Measurements from ENCODE around the gene RPS19. TPM values are rescaled to one million over a fixed set of nuclear protein-coding genes. Genes with fewer than 3 reads are reported as not detected.

RPS19 gene
- total and polyA plus RNA-seq, 4 donors: 275 to 655 (median 476) TPM

DNA sequence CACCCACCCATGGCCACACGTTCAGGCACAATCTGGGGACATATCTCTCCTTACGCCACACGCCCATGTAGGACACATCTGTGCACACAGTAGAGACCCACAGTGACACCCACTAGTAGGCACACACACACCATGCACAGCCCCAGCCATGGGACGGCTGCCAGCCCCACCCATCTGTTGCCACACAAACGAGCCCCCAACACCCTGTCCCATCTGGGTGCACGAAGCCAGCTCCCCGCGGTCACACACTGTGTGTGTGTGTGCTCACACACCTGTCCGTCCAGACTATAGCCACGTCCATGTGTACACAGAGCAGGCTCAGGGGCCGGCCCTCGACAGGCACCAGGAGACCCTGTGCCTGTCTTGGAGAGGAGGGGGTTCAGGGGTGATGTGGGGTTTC lies 57.6 kb downstream of the RPS19 start:
- H3K4me3 ChIP-seq (ENCODE audit: low read depth in 1 of 3, low read length in 3 of 3): no peak overlapping the region
- H3K4me1 ChIP-seq (ENCODE audit: control insufficient read depth in 4 of 4, insufficient read depth in 4 of 4, low read length in 3 of 4): peaks cover 0 to 3% (median 1%) of the 10 kb centered on the region in 4 donors
- DNase-seq (ENCODE audit: low spot score): no peak
- H3K9ac ChIP-seq (ENCODE audit: low read depth in 1 of 2, low read length in 2 of 2): no peak overlapping the region
- H3K27me3 ChIP-seq (ENCODE audit: control insufficient read depth in 4 of 4, insufficient read depth in 4 of 4, low read length in 3 of 4): peaks cover 4 to 18% (median 8%) of the 10 kb centered on the region in 4 donors
- no peaks in the 10 kb centered on the region for H3K36me3 ChIP-seq (ENCODE audit: control insufficient read depth in 4 of 4, insufficient read depth in 3 of 4, low read depth in 1 of 4, low read length in 3 of 4)
- 54% methylated on average over 12 of the region's 12 CpGs for WGBS
- no peak overlapping the region for H3K27ac ChIP-seq (ENCODE audit: low read depth in 1 of 2, low read length in 2 of 2)
- H3K9me3 ChIP-seq (ENCODE audit: control insufficient read depth in 4 of 4, low read length in 3 of 4): peaks cover 0 to 2% (median 0%) of the 10 kb centered on the region in 4 donors
- TF ChIP-seq YY1 (IDR thresholded peaks at IDR 0.05) (no peak), JUND (IDR thresholded peaks at IDR 0.05) (no peak), ATF3 (IDR thresholded peaks at IDR 0.05) (no peak), HNF4A (conservative IDR thresholded peaks at IDR 0.05) (no peak), TAF1 (conservative IDR thresholded peaks at IDR 0.05) (no peak), RAD21 (IDR thresholded peaks at IDR 0.05) (no peak), EGR1 (IDR thresholded peaks at IDR 0.05; ENCODE audit: low read depth in 2 of 2) (no peak), CTCF (IDR thresholded peaks at IDR 0.05; ENCODE audit: low read depth, low read length, missing input control) (no peak), GABPA (IDR thresholded peaks at IDR 0.05 in 1 of 2, conservative IDR thresholded peaks at IDR 0.05 in 1 of 2) (no peak), FOXA1 (IDR thresholded peaks at IDR 0.05) (no peak), NR2F2 (IDR thresholded peaks at IDR 0.05) (no peak), RXRA (IDR thresholded peaks at IDR 0.05) (no peak), SP1 (IDR thresholded peaks at IDR 0.05) (no peak)
- TF ChIP-seq, protein P1, sequence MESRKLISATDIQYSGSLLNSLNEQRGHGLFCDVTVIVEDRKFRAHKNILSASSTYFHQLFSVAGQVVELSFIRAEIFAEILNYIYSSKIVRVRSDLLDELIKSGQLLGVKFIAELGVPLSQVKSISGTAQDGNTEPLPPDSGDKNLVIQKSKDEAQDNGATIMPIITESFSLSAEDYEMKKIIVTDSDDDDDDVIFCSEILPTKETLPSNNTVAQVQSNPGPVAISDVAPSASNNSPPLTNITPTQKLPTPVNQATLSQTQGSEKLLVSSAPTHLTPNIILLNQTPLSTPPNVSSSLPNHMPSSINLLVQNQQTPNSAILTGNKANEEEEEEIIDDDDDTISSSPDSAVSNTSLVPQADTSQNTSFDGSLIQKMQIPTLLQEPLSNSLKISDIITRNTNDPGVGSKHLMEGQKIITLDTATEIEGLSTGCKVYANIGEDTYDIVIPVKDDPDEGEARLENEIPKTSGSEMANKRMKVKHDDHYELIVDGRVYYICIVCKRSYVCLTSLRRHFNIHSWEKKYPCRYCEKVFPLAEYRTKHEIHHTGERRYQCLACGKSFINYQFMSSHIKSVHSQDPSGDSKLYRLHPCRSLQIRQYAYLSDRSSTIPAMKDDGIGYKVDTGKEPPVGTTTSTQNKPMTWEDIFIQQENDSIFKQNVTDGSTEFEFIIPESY (IDR thresholded peaks at IDR 0.05): no peak
- TF ChIP-seq, protein P2, sequence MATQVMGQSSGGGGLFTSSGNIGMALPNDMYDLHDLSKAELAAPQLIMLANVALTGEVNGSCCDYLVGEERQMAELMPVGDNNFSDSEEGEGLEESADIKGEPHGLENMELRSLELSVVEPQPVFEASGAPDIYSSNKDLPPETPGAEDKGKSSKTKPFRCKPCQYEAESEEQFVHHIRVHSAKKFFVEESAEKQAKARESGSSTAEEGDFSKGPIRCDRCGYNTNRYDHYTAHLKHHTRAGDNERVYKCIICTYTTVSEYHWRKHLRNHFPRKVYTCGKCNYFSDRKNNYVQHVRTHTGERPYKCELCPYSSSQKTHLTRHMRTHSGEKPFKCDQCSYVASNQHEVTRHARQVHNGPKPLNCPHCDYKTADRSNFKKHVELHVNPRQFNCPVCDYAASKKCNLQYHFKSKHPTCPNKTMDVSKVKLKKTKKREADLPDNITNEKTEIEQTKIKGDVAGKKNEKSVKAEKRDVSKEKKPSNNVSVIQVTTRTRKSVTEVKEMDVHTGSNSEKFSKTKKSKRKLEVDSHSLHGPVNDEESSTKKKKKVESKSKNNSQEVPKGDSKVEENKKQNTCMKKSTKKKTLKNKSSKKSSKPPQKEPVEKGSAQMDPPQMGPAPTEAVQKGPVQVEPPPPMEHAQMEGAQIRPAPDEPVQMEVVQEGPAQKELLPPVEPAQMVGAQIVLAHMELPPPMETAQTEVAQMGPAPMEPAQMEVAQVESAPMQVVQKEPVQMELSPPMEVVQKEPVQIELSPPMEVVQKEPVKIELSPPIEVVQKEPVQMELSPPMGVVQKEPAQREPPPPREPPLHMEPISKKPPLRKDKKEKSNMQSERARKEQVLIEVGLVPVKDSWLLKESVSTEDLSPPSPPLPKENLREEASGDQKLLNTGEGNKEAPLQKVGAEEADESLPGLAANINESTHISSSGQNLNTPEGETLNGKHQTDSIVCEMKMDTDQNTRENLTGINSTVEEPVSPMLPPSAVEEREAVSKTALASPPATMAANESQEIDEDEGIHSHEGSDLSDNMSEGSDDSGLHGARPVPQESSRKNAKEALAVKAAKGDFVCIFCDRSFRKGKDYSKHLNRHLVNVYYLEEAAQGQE (IDR thresholded peaks at IDR 0.05): no peak
- TF ChIP-seq, protein P3, sequence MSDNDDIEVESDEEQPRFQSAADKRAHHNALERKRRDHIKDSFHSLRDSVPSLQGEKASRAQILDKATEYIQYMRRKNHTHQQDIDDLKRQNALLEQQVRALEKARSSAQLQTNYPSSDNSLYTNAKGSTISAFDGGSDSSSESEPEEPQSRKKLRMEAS (IDR thresholded peaks at IDR 0.05): no peak

DNA sequence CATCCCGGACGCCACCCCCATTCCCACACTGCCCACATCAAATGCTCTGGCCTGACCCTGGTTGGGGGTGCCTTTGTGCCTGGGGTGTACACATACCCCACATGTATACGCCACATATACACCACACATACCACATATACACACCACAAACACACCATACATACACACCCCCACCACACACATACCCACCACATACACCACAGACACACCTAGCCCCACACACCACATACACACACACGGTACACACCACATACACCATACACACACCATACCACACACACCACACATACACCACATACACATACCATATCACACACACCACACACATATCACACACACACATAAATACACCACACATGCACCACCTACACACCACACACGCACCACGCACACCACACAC lies 58.0 kb downstream of the RPS19 start:
- 82% methylated on average over 6 of the region's 6 CpGs for WGBS
- Histone ChIP-seq H3K4me1 (ENCODE audit: control insufficient read depth in 4 of 4, insufficient read depth in 4 of 4, low read length in 3 of 4) (peaks cover 0 to 3% (median 1%) of the 10 kb centered on the region in 4 donors), H3K4me3 (ENCODE audit: low read depth in 1 of 3, low read length in 3 of 3) (no peak overlapping the region), H3K27ac (ENCODE audit: low read depth in 1 of 2, low read length in 2 of 2) (no peak overlapping the region), H3K36me3 (ENCODE audit: control insufficient read depth in 4 of 4, insufficient read depth in 3 of 4, low read depth in 1 of 4, low read length in 3 of 4) (no peaks in the 10 kb centered on the region), H3K9ac (ENCODE audit: low read depth in 1 of 2, low read length in 2 of 2) (no peak overlapping the region), H3K27me3 (ENCODE audit: control insufficient read depth in 4 of 4, insufficient read depth in 4 of 4, low read length in 3 of 4) (peaks cover 4 to 18% (median 10%) of the 10 kb centered on the region in 4 donors), H3K9me3 (ENCODE audit: control insufficient read depth in 4 of 4, low read length in 3 of 4) (peaks cover 0 to 2% (median 0%) of the 10 kb centered on the region in 4 donors)
- no peak for TF ChIP-seq HNF4A (conservative IDR thresholded peaks at IDR 0.05)
- no peak for TF ChIP-seq SP1 (IDR thresholded peaks at IDR 0.05)
- TF ChIP-seq CTCF (IDR thresholded peaks at IDR 0.05; ENCODE audit: low read depth, low read length, missing input control): no peak
- TF ChIP-seq EGR1 (IDR thresholded peaks at IDR 0.05; ENCODE audit: low read depth in 2 of 2): no peak
- no peak for TF ChIP-seq FOXA2 (IDR thresholded peaks at IDR 0.05)
- DNase-seq (ENCODE audit: low spot score): no peak
